GM23248 (cell line): ENCODE measurements around the gene POLRMT.

Experiments
- EZH2 ChIP-seq: fragments of 200-600 bp; sonication (generic); IDR thresholded peaks from 2 replicates; pipeline ENCODE4 v1.6.1; 2018; ENCODE audit warnings: antibody characterized with exemption, mild to moderate bottlenecking; ENCODE audit not compliant: insufficient read depth, poor library complexity, severe bottlenecking
- EZH2phosphoT487 ChIP-seq: fragments of 200-600 bp; sonication (generic); IDR thresholded peaks from 2 replicates; pipeline ENCODE4 v1.6.1; 2018; ENCODE audit warnings: antibody characterized with exemption, moderate library complexity, mild to moderate bottlenecking, low read depth; ENCODE audit not compliant: insufficient read depth

DNA sequence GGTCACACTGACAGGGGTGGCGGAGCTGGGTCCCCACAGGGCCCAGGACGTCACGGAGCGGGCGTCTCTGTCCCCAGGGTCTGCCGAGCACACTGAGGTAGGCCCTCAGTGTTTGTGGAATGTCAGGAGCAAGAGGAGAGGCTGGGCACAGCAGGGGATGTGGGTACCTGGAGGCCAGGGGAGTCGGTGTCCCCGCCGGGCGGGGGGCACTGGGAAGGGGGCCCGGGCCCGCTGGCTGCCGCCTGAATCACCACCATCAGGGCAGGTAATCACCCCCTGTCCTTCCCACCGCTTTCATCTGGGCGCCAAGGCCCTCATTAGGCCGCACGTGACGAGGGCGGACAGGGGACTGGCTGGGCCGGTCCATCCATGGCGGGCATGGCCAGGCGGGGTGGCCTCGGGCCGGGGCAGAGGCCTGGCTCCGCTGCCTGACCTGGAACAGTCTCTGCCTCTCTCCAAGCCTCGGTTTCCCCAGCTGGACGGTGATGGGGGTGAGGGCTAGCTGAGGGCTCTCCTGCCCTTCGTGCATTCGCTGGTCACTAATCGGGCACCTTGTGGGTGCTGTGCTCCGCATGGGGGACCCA is 7.4 kb upstream of the POLRMT start:
- no peak for TF ChIP-seq EZH2phosphoT487
- TF ChIP-seq EZH2, result no peak
